Smooth muscle cell (in vitro differentiated cells): ENCODE data around the gene FGGY. TPM values are rescaled to one million over a fixed set of nuclear protein-coding genes. Genes with fewer than 3 reads are reported as not detected.
"Not testable (repeated sequence)": the region's sequence is repeated elsewhere in the genome, so short reads cannot be mapped to it uniquely, and the experiment has no call there.

Experiments used
- DNase-seq: peaks from one replicate; lab custom pipeline; 2025; ENCODE audit not compliant: unreplicated experiment; lab: John Stamatoyannopoulos, UW
- H2AFZ ChIP-seq: fragments of 200-600 bp; sonication (generic); 2 replicates; pipeline ENCODE4 v1.6.0; 2016; ENCODE audit warnings: antibody characterized with exemption, low read depth, mild to moderate bottlenecking
- H3F3A ChIP-seq: fragments of 200-600 bp; sonication (generic); 2 replicates; pipeline ENCODE4 v1.6.0; 2017; ENCODE audit warnings: antibody characterized with exemption, low read depth
- H3K27ac ChIP-seq: fragments of 200-600 bp; sonication (generic); 2 replicates; pipeline ENCODE4 v1.5.1; 2016; ENCODE audit warnings: low read depth, mild to moderate bottlenecking
- H3K27me3 ChIP-seq: fragments of 200-600 bp; sonication (generic); 2 replicates; pipeline ENCODE4 v1.6.1; 2016; ENCODE audit warnings: low read depth, mild to moderate bottlenecking
- H3K36me3 ChIP-seq: fragments of 200-600 bp; sonication (generic); 2 replicates; pipeline ENCODE4 v1.5.1; 2016; ENCODE audit warnings: low read depth
- H3K4me1 ChIP-seq: fragments of 200-600 bp; sonication (generic); 2 replicates; pipeline ENCODE4 v1.5.1; 2016; ENCODE audit warnings: low read depth
- H3K4me2 ChIP-seq: fragments of 200-600 bp; sonication (generic); 2 replicates; pipeline ENCODE4 v1.6.0; 2016; ENCODE audit warnings: mild to moderate bottlenecking
- H3K4me3 ChIP-seq: fragments of 200-600 bp; sonication (generic); 2 replicates; pipeline ENCODE4 v1.5.1; 2016; ENCODE audit warnings: mild to moderate bottlenecking
- H3K79me2 ChIP-seq: fragments of 200-600 bp; sonication (generic); 2 replicates; pipeline ENCODE4 v1.6.0; 2016; ENCODE audit warnings: low read depth, mild to moderate bottlenecking
- H3K9ac ChIP-seq: fragments of 200-600 bp; sonication (generic); 2 replicates; pipeline ENCODE4 v1.6.0; 2016; ENCODE audit warnings: low read depth
- H3K9me3 ChIP-seq: fragments of 200-600 bp; sonication (generic); replicated peaks from 2 replicates; pipeline ENCODE4 v1.5.1; 2016; ENCODE audit warnings: low read depth
- H4K20me1 ChIP-seq: fragments of 200-600 bp; sonication (generic); 2 replicates; pipeline ENCODE4 v1.6.0; 2016; ENCODE audit warnings: low read depth
- CTCF ChIP-seq: fragments of 200-600 bp; sonication (generic); IDR thresholded peaks from 2 replicates; pipeline ENCODE4 v1.5.1; 2017; ENCODE audit warnings: borderline replicate concordance, mild to moderate bottlenecking, antibody characterized with exemption; ENCODE audit not compliant: insufficient read depth, poor library complexity, severe bottlenecking
- WGBS: methylation state at CpG from one replicate; pipeline ENCODE4 v1.1.7; 2016; ENCODE audit warnings: low lambda C conversion rate; 5-methylcytosine and 5-hydroxymethylcytosine counted together
- polyA plus RNA-seq: library from polyadenylated mRNA; unstranded; fragments of >200 nt; fragmentation: Nextera tagmentation; extraction: Ambion mirVana; gene quantifications from 2 replicates; pipeline ENCODE4 v1.2.1, GENCODE V29; 2016
- total RNA-seq: library from RNA; depleted of rRNA; stranded (reverse); fragments of >200 nt; gene quantifications from 2 replicates; pipeline ENCODE4 v1.2.3, GENCODE V29; 2014

The FGGY gene
- total and polyA plus RNA-seq, 2 experiments from 2014 or later: 5.1 to 9.2 TPM

GRCh38 chr1:59709333-59709732 lies 412.4 kb downstream of the FGGY start:
- Histone ChIP-seq H3K9ac (no peak overlapping the region), H3K27me3 (no peaks in the 10 kb centered on the region), H3K36me3 (peaks cover 5% of the 10 kb centered on the region), H3K79me2 (no peaks in the 10 kb centered on the region), H3K4me2 (no peak overlapping the region), H2AFZ (no peak overlapping the region), H3K9me3 (no peaks in the 10 kb centered on the region), H3K4me3 (no peak overlapping the region), H3F3A (peaks cover 20% of the 10 kb centered on the region), H3K4me1 (peaks cover 2% of the 10 kb centered on the region), H3K27ac (no peak overlapping the region), H4K20me1 (no peaks in the 10 kb centered on the region)
- DNase-seq: no peak
- no peak for TF ChIP-seq CTCF
- WGBS: 96% methylated on average over 3 of the region's 3 CpGs

- H3K27me3 ChIP-seq, H3F3A ChIP-seq, H3K27ac ChIP-seq, H3K36me3 ChIP-seq, H3K9me3 ChIP-seq, H3K4me2 ChIP-seq, H3K9ac ChIP-seq, H4K20me1 ChIP-seq, H3K4me3 ChIP-seq, H2AFZ ChIP-seq, DNase-seq, H3K79me2 ChIP-seq, H3K4me1 ChIP-seq: not testable (repeated sequence)
- 97% methylated on average over 2 of the region's 2 CpGs for WGBS
Observed at GRCh38 chr1:59710920-59711319, 414.0 kb downstream of the FGGY start.

- no peak overlapping the region for H3K4me2 ChIP-seq
- no peak overlapping the region for H3K4me3 ChIP-seq
- no peak for TF ChIP-seq CTCF
- no peak overlapping the region for H2AFZ ChIP-seq
- no peaks in the 10 kb centered on the region for H3K9me3 ChIP-seq
- no peaks in the 10 kb centered on the region for H3K4me1 ChIP-seq
- H3K27me3 ChIP-seq: no peaks in the 10 kb centered on the region
- no peaks in the 10 kb centered on the region for H4K20me1 ChIP-seq
- no peak overlapping the region for H3K27ac ChIP-seq
- H3K9ac ChIP-seq: no peak overlapping the region
- DNase-seq: no peak
- no peaks in the 10 kb centered on the region for H3K79me2 ChIP-seq
- H3F3A ChIP-seq: peaks cover 5% of the 10 kb centered on the region
- H3K36me3 ChIP-seq: peaks cover 5% of the 10 kb centered on the region
Observed at GRCh38 chr1:59714219-59714618, 417.3 kb downstream of the FGGY start.

GRCh38 chr1:59714966-59715365 lies 418.1 kb downstream of the FGGY start:
- Histone ChIP-seq H3K9ac (no peak overlapping the region), H4K20me1 (no peaks in the 10 kb centered on the region), H3K4me2 (no peak overlapping the region), H3K4me1 (no peaks in the 10 kb centered on the region), H3K36me3 (peaks cover 5% of the 10 kb centered on the region), H2AFZ (no peak overlapping the region), H3K4me3 (no peak overlapping the region), H3K79me2 (no peaks in the 10 kb centered on the region), H3K27ac (no peak overlapping the region), H3F3A (peaks cover 5% of the 10 kb centered on the region), H3K9me3 (no peaks in the 10 kb centered on the region), H3K27me3 (no peaks in the 10 kb centered on the region)
- DNase-seq: no peak
- WGBS: 74% methylated on average over 1 of the region's 1 CpG
- no peak for TF ChIP-seq CTCF
